Left lung (tissue), 10 donors: ENCODE measurements around the gene CACNA2D3. TPM values are rescaled to one million over a fixed set of nuclear protein-coding genes. Genes with fewer than 3 reads are reported as not detected.
"Not testable (repeated sequence)": the region's sequence is repeated elsewhere in the genome, so short reads cannot be mapped to it uniquely, and the experiment has no call there.

ENCODE experiments used
- ATAC-seq: fragments of 200-7000 bp; cut with Tn5 transposase; one replicate; pipeline ENCODE4 v1.9.1; 2020; ENCODE audit warnings: moderate library complexity
- DNase-seq, 4 donors: peaks; one replicate each; pipeline ENCODE4 v3.0.0-alpha.2; 2013 to 2020
- H3K27ac ChIP-seq, 2 donors: fragments of 200-600 bp; sonication (generic) in 1 of 2; one replicate each; pipeline versions ENCODE4 v1.5.0 to v1.8.0; 2020 to 2021
- H3K27me3 ChIP-seq, 2 donors: fragments of 200-600 bp; sonication (generic) in 1 of 2; one replicate each; pipeline versions ENCODE4 v1.5.0 to v1.8.0; 2020 to 2021
- H3K36me3 ChIP-seq, 2 donors: fragments of 200-600 bp; sonication (generic) in 1 of 2; one replicate each; pipeline versions ENCODE4 v1.5.0 to v1.8.0; 2020 to 2021
- H3K4me1 ChIP-seq, 2 donors: fragments of 200-600 bp; one replicate each; pipeline ENCODE4 v1.8.0; 2021
- H3K4me3 ChIP-seq, 2 donors: fragments of 200-600 bp; sonication (generic) in 1 of 2; one replicate each; pipeline versions ENCODE4 v1.5.0 to v1.8.0; 2020 to 2021; ENCODE audit warnings: mild to moderate bottlenecking in 1 of 2
- H3K9me3 ChIP-seq, 2 donors: fragments of 200-600 bp; sonication (generic) in 1 of 2; one replicate each; pipeline versions ENCODE4 v1.5.0 to v1.8.0; 2020 to 2021
- intact Hi-C, 2 donors: fragments of 100-400 bp; cut with DNase I; formaldehyde crosslinking; loops; one replicate each; pipeline versions ENCODE4 v1.11.2 to v1.14.2; 2022
- polyA plus RNA-seq, 6 donors: library from polyadenylated mRNA; unstranded; fragments of 120-200 nt; gene quantifications; one replicate each; pipeline ENCODE4 v1.2.1, GENCODE V29; 2013; ENCODE audit not compliant: insufficient read length in 6 of 6
- total RNA-seq, 2 donors: library from RNA; stranded (reverse); fragmentation: NEBNext Ultra II Directional; extraction: Animal tissue kit (Norgen Biotek cat#: 25700); gene quantifications; one replicate each; pipeline ENCODE4 v1.2.1, GENCODE V29; 2021
- TF ChIP-seq, protein P1 (sequence below), 2 donors: fragments of 200-600 bp; sonication (generic) in 1 of 2; IDR thresholded peaks; one replicate each; pipeline versions ENCODE4 v1.5.0 to v1.8.0; 2021; ENCODE audit warnings: antibody characterized with exemption in 2 of 2
- donor health status: DM: no; HTN: yes; CAD: no.
- donor health status: DM: no; HTN: no; CAD: no.

Gene CACNA2D3
- total and polyA plus RNA-seq, 8 donors: 1.1 to 2.7 (median 1.5) TPM

DNA sequence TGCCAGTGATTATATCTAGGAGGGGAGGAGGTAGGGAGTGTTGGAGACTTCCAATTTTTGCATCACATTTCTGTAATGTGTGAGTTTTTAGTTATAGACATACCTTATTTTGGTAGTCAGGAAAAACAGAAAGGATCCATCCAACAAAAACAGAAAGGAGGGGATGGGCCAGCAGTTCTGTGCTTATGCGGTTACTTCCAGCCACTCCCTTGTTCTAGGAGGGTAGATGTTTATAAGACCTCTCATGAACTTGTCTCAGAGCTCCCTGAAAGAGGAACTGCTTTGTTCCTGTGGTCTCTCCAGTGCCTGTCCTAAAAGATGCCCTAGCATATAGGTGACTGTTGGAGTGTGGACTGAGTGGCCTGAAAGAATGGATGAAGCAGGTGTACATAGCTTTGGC, 323.3 kb downstream of the CACNA2D3 start:
- no peak for ATAC-seq
- H3K9me3 ChIP-seq: no peaks in the 10 kb centered on the region
- H3K4me3 ChIP-seq: no peak overlapping the region
- no peak for DNase-seq
- no peaks in the 10 kb centered on the region for H3K4me1 ChIP-seq
- no peaks in the 10 kb centered on the region for H3K27me3 ChIP-seq
- no peaks in the 10 kb centered on the region for H3K36me3 ChIP-seq
- intact Hi-C loops: no loop called here
- TF ChIP-seq, protein P1, sequence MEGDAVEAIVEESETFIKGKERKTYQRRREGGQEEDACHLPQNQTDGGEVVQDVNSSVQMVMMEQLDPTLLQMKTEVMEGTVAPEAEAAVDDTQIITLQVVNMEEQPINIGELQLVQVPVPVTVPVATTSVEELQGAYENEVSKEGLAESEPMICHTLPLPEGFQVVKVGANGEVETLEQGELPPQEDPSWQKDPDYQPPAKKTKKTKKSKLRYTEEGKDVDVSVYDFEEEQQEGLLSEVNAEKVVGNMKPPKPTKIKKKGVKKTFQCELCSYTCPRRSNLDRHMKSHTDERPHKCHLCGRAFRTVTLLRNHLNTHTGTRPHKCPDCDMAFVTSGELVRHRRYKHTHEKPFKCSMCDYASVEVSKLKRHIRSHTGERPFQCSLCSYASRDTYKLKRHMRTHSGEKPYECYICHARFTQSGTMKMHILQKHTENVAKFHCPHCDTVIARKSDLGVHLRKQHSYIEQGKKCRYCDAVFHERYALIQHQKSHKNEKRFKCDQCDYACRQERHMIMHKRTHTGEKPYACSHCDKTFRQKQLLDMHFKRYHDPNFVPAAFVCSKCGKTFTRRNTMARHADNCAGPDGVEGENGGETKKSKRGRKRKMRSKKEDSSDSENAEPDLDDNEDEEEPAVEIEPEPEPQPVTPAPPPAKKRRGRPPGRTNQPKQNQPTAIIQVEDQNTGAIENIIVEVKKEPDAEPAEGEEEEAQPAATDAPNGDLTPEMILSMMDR (IDR thresholded peaks at IDR 0.05): no peak
- H3K27ac ChIP-seq: no peak overlapping the region

DNA sequence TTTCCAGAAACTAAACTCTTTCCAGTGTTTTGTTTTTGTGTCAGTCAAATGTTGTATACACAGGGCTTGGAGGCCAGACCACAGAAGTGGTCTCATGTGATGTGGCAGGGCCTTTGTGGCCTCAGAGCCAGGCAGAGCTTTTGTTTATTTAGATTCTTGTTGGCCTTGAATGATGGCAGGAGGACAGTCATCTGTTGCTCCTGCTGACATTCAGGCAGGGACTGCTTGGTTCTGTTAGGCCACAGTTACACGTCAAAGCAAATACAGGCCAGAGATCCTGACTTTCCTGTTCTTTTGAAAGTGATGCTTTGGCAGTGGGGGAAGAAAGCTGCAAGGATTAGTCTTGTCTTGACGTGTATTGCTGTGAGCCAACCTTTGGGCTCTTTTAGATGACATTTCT, 325.1 kb downstream of the CACNA2D3 start:
- Histone ChIP-seq H3K36me3 (no peaks in the 10 kb centered on the region), H3K27ac (no peak overlapping the region), H3K27me3 (no peaks in the 10 kb centered on the region), H3K4me1 (no peaks in the 10 kb centered on the region), H3K9me3 (no peaks in the 10 kb centered on the region), H3K4me3 (no peak overlapping the region)
- intact Hi-C loops: no loop called here
- DNase-seq (no peak), ATAC-seq (no peak)
- TF ChIP-seq, protein P1 (IDR thresholded peaks at IDR 0.05): no peak

DNA sequence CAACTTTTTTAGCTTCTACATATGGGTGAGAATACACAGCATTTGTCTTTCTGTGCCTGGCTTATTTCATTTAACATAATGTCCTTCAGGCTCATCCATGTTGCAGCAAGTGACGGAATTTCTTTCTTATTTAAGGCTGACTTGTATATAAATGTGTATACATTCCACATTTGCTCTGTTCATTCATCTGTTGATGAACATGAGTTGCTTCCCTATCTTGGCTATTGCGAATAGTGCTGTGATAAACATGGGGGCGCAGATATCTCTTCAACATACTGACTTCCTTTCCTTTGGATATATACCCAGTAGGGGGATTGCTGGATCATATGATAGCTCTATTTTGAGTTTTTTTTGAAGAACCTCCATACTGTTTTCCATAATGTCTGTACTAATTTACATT, 332.5 kb downstream of the CACNA2D3 start:
- Histone ChIP-seq H3K9me3 (peaks cover 0 to 13% of the 10 kb centered on the region in 2 donors), H3K27me3 (no peaks in the 10 kb centered on the region), H3K4me3 (no peak overlapping the region), H3K4me1 (no peaks in the 10 kb centered on the region), H3K27ac (no peak overlapping the region), H3K36me3 (no peaks in the 10 kb centered on the region)
- no peak for DNase-seq
- TF ChIP-seq, protein P1 (IDR thresholded peaks at IDR 0.05): no peak
- intact Hi-C loops: no loop called here
- no peak for ATAC-seq

DNA sequence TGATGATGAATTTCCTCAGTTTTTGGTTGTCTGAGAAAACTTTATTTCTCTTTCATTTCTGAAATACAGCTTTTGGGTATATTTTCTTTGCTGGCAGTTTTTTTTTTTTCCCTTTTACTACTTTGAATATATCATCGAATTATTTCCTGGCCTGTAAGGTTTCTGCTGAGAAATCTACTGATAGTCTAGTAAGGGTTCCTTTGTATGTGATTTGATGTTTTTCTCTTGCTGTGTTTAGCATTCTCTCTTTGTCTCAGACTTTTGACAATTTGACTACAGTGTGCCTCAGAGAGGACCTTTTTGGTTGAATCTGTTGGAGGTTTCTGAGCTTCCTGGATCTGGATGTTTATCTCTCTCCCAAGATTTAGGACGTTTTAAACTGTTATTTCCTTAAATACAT, 336.0 kb downstream of the CACNA2D3 start:
- ATAC-seq (no peak), DNase-seq (no peak)
- H3K27ac ChIP-seq: no peak overlapping the region
- H3K4me1 ChIP-seq: no peaks in the 10 kb centered on the region
- no peak overlapping the region for H3K4me3 ChIP-seq
- H3K9me3 ChIP-seq: peaks cover 0 to 13% of the 10 kb centered on the region in 2 donors
- no peaks in the 10 kb centered on the region for H3K27me3 ChIP-seq
- no peaks in the 10 kb centered on the region for H3K36me3 ChIP-seq
- TF ChIP-seq, protein P1 (IDR thresholded peaks at IDR 0.05): no peak
- intact Hi-C loops: no loop called here

DNA sequence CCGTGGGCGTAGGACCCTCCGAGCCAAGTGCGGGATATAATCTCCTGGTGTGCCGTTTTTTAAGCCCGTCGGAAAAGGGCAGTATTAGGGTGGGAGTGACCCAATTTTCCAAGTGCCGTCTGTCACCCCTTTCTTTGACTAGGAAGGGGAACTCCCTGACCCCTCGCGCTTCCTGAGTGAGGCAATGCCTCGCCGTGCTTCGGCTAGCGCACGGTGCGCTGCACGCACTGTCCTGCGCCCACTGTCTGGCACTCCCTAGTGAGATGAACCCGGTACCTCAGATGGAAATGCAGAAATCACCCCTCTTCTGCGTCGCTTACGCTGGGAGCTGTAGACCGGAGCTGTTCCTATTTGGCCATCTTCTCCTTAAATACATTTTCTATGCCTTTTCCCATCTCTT, 342.2 kb downstream of the CACNA2D3 start:
- intact Hi-C loops, H3K27me3 ChIP-seq, H3K4me1 ChIP-seq, H3K36me3 ChIP-seq, H3K4me3 ChIP-seq, DNase-seq, ATAC-seq, H3K27ac ChIP-seq: not testable (repeated sequence)
- H3K9me3 ChIP-seq: peaks cover 0 to 15% of the 10 kb centered on the region in 2 donors

DNA sequence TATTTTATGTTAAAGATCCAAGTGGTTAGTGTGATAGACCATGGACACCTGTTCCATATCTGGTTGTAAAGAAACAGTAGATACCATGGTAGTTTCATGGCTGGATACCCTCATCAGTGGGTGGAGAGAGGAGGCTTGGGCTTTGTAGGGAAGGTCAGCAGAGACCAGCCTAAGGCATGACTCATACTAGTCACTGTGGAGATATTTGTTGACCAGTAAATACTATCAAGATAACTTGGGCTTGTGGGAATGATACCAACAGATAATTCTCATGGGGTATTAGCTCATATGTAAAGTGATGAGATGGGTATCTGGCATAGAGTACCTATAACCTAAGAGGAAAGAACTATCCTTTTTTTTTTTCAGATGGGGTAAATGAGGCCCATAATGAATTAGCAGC, 354.5 kb downstream of the CACNA2D3 start:
- intact Hi-C loops: no loop called here
- TF ChIP-seq, protein P1 (IDR thresholded peaks at IDR 0.05): no peak
- Histone ChIP-seq H3K4me1 (no peaks in the 10 kb centered on the region), H3K4me3 (no peak overlapping the region), H3K9me3 (peaks cover 0 to 32% of the 10 kb centered on the region in 2 donors), H3K27ac (no peak overlapping the region), H3K27me3 (no peaks in the 10 kb centered on the region), H3K36me3 (no peaks in the 10 kb centered on the region)
- DNase-seq (no peak), ATAC-seq (no peak)
